Gastrocnemius medialis (tissue), 4 donors: ENCODE measurements around the gene GPR63. TPM values are rescaled to one million over a fixed set of nuclear protein-coding genes. Genes with fewer than 3 reads are reported as not detected.

Experiments
- ATAC-seq, 2 donors: fragments of 150-250 bp; one replicate each; pipeline ENCODE4 v1.9.1; 2016
- DNase-seq, 2 donors: peaks; one replicate each; pipeline ENCODE4 v3.0.0-alpha.2; 2019
- H3K27ac ChIP-seq, 4 donors: fragments of 200-600 bp; sonication (generic); 1 replicate in 1 of 4; 2 replicates in 3 of 4; pipeline ENCODE4 v1.5.1; 2016 to 2018; ENCODE audit warnings: mild to moderate bottlenecking in 2 of 4, moderate library complexity in 1 of 4
- H3K27me3 ChIP-seq, 3 donors: fragments of 200-600 bp; sonication (generic) in 2 of 3; 1 replicate in 1 of 3; 2 replicates in 2 of 3; pipeline versions ENCODE4 v1.5.1 to v1.6.0; 2016 to 2019; ENCODE audit warnings: mild to moderate bottlenecking in 1 of 3, moderate library complexity in 1 of 3
- H3K36me3 ChIP-seq, 2 donors: fragments of 200-600 bp; sonication (generic) in 1 of 2; one replicate each; pipeline ENCODE4 v1.5.1; 2017 to 2018
- H3K4me1 ChIP-seq, 2 donors: fragments of 200-600 bp; sonication (generic) in 1 of 2; one replicate each; pipeline ENCODE4 v1.5.1; 2016 to 2017; ENCODE audit warnings: mild to moderate bottlenecking in 2 of 2
- H3K4me3 ChIP-seq, 4 donors: fragments of 200-600 bp; sonication (generic) in 3 of 4; 1 replicate in 1 of 4; 2 replicates in 3 of 4; pipeline ENCODE4 v1.5.1; 2016 to 2019; ENCODE audit warnings: mild to moderate bottlenecking in 2 of 4
- H3K9me3 ChIP-seq, 3 donors: fragments of 200-600 bp; sonication (generic) in 2 of 3; 1 replicate in 1 of 3; 2 replicates in 2 of 3; pipeline ENCODE4 v1.5.1; 2016 to 2019
- CTCF ChIP-seq, 5 experiments: fragments of 450-650 bp in 3 of 5; fragments of 200-600 bp in 2 of 5; sonication (generic) in 2 of 5; IDR thresholded peaks in 4 of 5; conservative IDR thresholded peaks in 1 of 5; 1 replicate in 4 of 5; 2 replicates in 1 of 5; pipeline ENCODE4 v1.5.1; 2016 to 2019; ENCODE audit warnings: antibody characterized with exemption in 5 of 5, mild to moderate bottlenecking in 3 of 5, moderate library complexity in 3 of 5
- POLR2A ChIP-seq, 2 donors: fragments of 450-650 bp; IDR thresholded peaks; one replicate each; pipeline ENCODE4 v1.6.1; 2017; ENCODE audit warnings: antibody characterized with exemption in 2 of 2, mild to moderate bottlenecking in 2 of 2, moderate library complexity in 2 of 2
- in situ Hi-C, 4 donors: fragments of 200-750 bp; cut with MboI; loops; one replicate each; pipeline versions ENCODE4 v1.15.0 to v1.8.0; 2017; ENCODE audit warnings: low sequenced_read_pairs in 4 of 4
- intact Hi-C: fragments of 100-400 bp; cut with DNase I; formaldehyde crosslinking; loops from one replicate; pipeline ENCODE4 v1.15.1; 2023; ENCODE audit warnings: low total_unique reads
- total RNA-seq, 4 donors: library from RNA; depleted of rRNA; stranded (reverse); fragments of >200 nt; gene quantifications; one replicate each; pipeline versions ENCODE4 v1.1.0 to v1.2.3, GENCODE V29; 2016

GPR63 gene
- total RNA-seq, 4 donors from 2014 or later: 0.07 to 0.16 (median 0.10) TPM; not detected in 1

- Histone ChIP-seq H3K4me3 (no peak overlapping the region), H3K36me3 (no peaks in the 10 kb centered on the region), H3K4me1 (no peaks in the 10 kb centered on the region), H3K27me3 (no peaks in the 10 kb centered on the region), H3K9me3 (no peaks in the 10 kb centered on the region), H3K27ac (no peak overlapping the region)
- ATAC-seq (no peak), DNase-seq (no peak)
- intact Hi-C loops: no loop called here
- TF ChIP-seq CTCF (IDR thresholded peaks at IDR 0.05 in 4 of 5, conservative IDR thresholded peaks at IDR 0.05 in 1 of 5) (no peak), POLR2A (IDR thresholded peaks at IDR 0.05) (no peak)
- in situ Hi-C loops: no loop called here
Observed at GRCh38 chr6:96761794-96762193, 75.5 kb downstream of the GPR63 start.

- in situ Hi-C loops: no loop called here
- Histone ChIP-seq H3K4me3 (no peak overlapping the region), H3K27me3 (no peaks in the 10 kb centered on the region), H3K36me3 (no peaks in the 10 kb centered on the region), H3K4me1 (no peaks in the 10 kb centered on the region), H3K27ac (no peak overlapping the region), H3K9me3 (no peaks in the 10 kb centered on the region)
- no peak for DNase-seq
- intact Hi-C loops: no loop called here
- no peak for TF ChIP-seq POLR2A (IDR thresholded peaks at IDR 0.05)
- no peak for TF ChIP-seq CTCF (IDR thresholded peaks at IDR 0.05 in 4 of 5, conservative IDR thresholded peaks at IDR 0.05 in 1 of 5)
- no peak for ATAC-seq
Observed at GRCh38 chr6:96760153-96760687, 77.1 kb downstream of the GPR63 start.

- in situ Hi-C loops: no loop called here
- H3K9me3 ChIP-seq: no peaks in the 10 kb centered on the region
- DNase-seq (no peak), ATAC-seq (no peak)
- H3K36me3 ChIP-seq: no peaks in the 10 kb centered on the region
- no peaks in the 10 kb centered on the region for H3K27me3 ChIP-seq
- TF ChIP-seq CTCF (IDR thresholded peaks at IDR 0.05 in 4 of 5, conservative IDR thresholded peaks at IDR 0.05 in 1 of 5): no peak
- no peak for TF ChIP-seq POLR2A (IDR thresholded peaks at IDR 0.05)
- no peak overlapping the region for H3K27ac ChIP-seq
- H3K4me3 ChIP-seq: no peak overlapping the region
- no peaks in the 10 kb centered on the region for H3K4me1 ChIP-seq
- intact Hi-C loops: no loop called here
Observed at GRCh38 chr6:96755096-96755495, 82.2 kb downstream of the GPR63 start.

GRCh38 chr6:96749891-96750290 lies 87.4 kb downstream of the GPR63 start:
- DNase-seq (no peak), ATAC-seq (no peak)
- H3K36me3 ChIP-seq: no peaks in the 10 kb centered on the region
- H3K27ac ChIP-seq: no peak overlapping the region
- in situ Hi-C loops (no loop called here), intact Hi-C loops (no loop called here)
- TF ChIP-seq POLR2A (IDR thresholded peaks at IDR 0.05) (no peak), CTCF (IDR thresholded peaks at IDR 0.05 in 4 of 5, conservative IDR thresholded peaks at IDR 0.05 in 1 of 5) (no peak)
- no peaks in the 10 kb centered on the region for H3K4me1 ChIP-seq
- no peak overlapping the region for H3K4me3 ChIP-seq
- no peaks in the 10 kb centered on the region for H3K27me3 ChIP-seq
- no peaks in the 10 kb centered on the region for H3K9me3 ChIP-seq

Other genes starting within 250 kb of the GPR63 start
- gene NDUFAF4, start 60.4 kb upstream of the GPR63 start, total RNA-seq: 10 to 100 TPM; 31.3 to 63.9 (median 45.8) TPM
- gene KLHL32, start 87.3 kb upstream of the GPR63 start, total RNA-seq: 1 to 10 TPM in 2 of 4 donors, not detected in 2; 1.8 to 2.2 TPM